ENCODE data around the gene ZFP64. TPM values are rescaled to one million over a fixed set of nuclear protein-coding genes. Genes with fewer than 3 reads are reported as not detected.

ZFP64 gene
- total RNA-seq, 1 donor from 2014 or later: 6.3 TPM

DNA sequence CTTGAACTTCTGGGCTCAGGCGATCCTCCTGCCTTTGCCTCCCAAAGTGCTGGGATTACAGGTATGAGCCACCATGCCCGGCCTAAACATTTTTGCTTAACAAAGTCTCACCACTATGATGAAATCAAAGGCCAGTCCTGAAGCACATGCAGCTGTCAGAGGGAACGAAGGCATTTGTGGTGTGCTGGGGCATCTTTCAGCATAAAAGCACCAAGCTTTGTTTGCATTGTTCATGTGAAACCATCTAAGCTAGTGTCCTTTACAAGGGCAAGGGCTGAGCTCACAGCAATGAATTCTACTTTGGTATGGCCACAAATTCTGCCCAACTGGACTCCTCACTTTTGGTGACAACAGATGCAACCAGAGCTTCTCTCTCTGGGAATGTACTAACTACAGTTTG lies 66.8 kb downstream of the ZFP64 start:
- intact Hi-C loops (cut with DNase I): no loop called here
- DNase-seq (ENCODE audit: low spot score): no peak

GRCh38 chr20:52118696-52119095 lies 72.9 kb downstream of the ZFP64 start:
- DNase-seq (ENCODE audit: low spot score): no peak
- intact Hi-C loops (cut with DNase I): no loop called here

GRCh38 chr20:52118016-52118623 lies 73.5 kb downstream of the ZFP64 start:
- no peak for DNase-seq (ENCODE audit: low spot score)
- intact Hi-C loops (cut with DNase I): no loop called here

- DNase-seq (ENCODE audit: low spot score): no peak
- intact Hi-C loops (cut with DNase I): no loop called here
These were observed 81.1 kb downstream of the ZFP64 start for GRCh38 chr20:52110456-52110855.

GRCh38 chr20:52105442-52106422 lies 85.8 kb downstream of the ZFP64 start:
- intact Hi-C loops (cut with DNase I): no loop called here
- no peak for DNase-seq (ENCODE audit: low spot score)

- intact Hi-C loops (cut with DNase I): no loop called here
- no peak for DNase-seq (ENCODE audit: low spot score)
These were observed 86.8 kb downstream of the ZFP64 start for GRCh38 chr20:52104546-52105441.

DNA sequence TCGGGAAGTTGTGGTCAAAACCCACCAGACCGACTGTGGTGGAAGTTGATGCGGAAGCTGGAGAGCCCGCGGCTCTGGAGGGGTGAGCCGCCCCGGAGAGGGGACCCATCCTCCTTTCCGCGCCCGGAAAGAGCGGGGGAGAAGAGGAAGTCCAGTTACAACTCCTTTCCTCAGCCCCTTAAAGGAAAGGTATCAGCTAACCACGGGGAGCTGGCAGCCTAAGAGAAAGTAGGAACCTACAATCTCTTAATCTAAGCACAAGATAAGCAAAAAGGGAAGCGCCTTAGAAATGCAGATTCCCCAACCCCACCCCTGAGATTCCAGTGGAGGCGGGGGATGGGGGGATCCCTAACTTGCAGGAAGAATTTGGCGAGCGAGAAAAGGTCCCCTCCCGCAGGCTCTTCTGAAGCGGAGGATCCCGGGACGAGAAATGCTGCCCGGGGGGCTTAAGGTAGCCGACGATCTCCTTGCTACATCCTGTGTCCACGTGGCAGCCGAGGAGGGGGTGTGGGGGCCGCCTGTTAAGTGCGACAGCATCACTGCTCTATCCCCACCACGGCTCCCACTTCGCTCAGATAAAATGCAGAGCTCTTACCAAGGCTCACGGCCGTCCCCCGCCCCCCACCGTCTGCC lies 87.5 kb downstream of the ZFP64 start:
- DNase-seq (ENCODE audit: low spot score): no peak
- intact Hi-C loops (cut with DNase I): no loop called here

- DNase-seq (ENCODE audit: low spot score): no peak
These were observed 88.2 kb downstream of the ZFP64 start for GRCh38 chr20:52103335-52103912.

DNA sequence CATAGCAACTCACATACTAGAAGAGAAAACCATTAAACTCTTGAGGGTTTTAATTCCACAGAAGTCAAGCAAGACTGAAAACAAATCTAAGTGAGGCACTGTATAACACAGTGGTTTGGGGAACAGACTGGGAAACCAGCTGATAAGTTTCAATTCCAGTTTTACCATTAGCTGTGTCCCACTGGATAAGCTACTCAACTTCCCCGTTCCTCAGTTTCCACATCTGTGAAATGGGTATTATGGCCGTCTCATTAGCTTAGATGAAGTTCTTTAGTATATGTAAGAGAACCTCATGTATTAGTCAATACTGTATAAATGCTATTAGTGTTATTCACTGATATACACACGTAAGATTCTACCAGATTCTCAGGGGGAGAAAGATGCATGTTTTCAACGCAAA lies 89.0 kb downstream of the ZFP64 start:
- intact Hi-C loops (cut with DNase I): no loop called here
- no peak for DNase-seq (ENCODE audit: low spot score)

More at GRCh38 chr20:52103335-52103912, 88.2 kb downstream of the ZFP64 start:
- intact Hi-C loops (cut with DNase I): no loop called here

DNA sequence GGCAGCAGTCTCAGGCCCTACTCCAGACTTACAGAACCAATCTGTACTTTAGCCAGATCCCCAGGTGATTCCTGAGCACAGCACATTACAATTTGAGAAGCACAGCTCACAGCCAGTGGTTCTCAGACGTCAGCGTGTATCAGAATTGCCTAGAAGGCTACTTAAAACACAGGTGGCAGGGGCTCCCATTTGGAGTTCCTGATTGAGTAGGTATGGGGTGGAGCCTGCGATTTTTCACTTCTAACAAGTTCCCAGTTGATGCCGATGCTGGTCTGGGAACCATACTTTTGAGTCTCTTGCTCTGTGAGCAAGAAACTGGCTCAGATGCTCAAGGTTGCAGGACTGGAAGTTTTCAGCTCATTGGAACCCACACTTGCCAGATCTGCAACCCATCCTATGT lies 89.5 kb downstream of the ZFP64 start:
- DNase-seq (ENCODE audit: low spot score): no peak
- intact Hi-C loops (cut with DNase I): no loop called here
